Liver (tissue), 9 donors: ENCODE results near the gene TCF7L2. TPM values are rescaled to one million over a fixed set of nuclear protein-coding genes. Genes with fewer than 3 reads are reported as not detected.

ENCODE experiments used
- DNase-seq: peaks from one replicate; pipeline ENCODE4 v3.0.0-alpha.2; 2017; ENCODE audit warnings: low spot score
- H3K27ac ChIP-seq, 2 donors: one replicate each; pipeline ENCODE4 v1.7.0; 2013; ENCODE audit warnings: inconsistent platforms in 2 of 2, low read length in 2 of 2, control low read depth in 1 of 2, low read depth in 1 of 2, mild to moderate bottlenecking in 1 of 2
- H3K27me3 ChIP-seq, 4 donors: one replicate each; pipeline versions ENCODE4 v1.6.1 to v1.7.0; 2013; ENCODE audit warnings: low read length in 3 of 4, inconsistent platforms in 1 of 4, mild to moderate bottlenecking in 1 of 4, moderate library complexity in 1 of 4; ENCODE audit not compliant: control insufficient read depth in 4 of 4, insufficient read depth in 4 of 4
- H3K36me3 ChIP-seq, 4 donors: one replicate each; pipeline versions ENCODE4 v1.6.1 to v1.7.0; 2013; ENCODE audit warnings: low read length in 3 of 4, mild to moderate bottlenecking in 3 of 4, low read depth in 1 of 4, moderate library complexity in 1 of 4; ENCODE audit not compliant: control insufficient read depth in 4 of 4, insufficient read depth in 3 of 4
- H3K4me1 ChIP-seq, 4 donors: one replicate each; pipeline versions ENCODE4 v1.6.1 to v1.7.0; 2013; ENCODE audit warnings: low read length in 3 of 4, mild to moderate bottlenecking in 3 of 4, moderate library complexity in 1 of 4; ENCODE audit not compliant: control insufficient read depth in 4 of 4, insufficient read depth in 4 of 4
- H3K4me3 ChIP-seq, 3 donors: one replicate each; pipeline versions ENCODE4 v1.6.1 to v1.7.0; 2013; ENCODE audit warnings: low read length in 3 of 3, control low read depth in 1 of 3, low read depth in 1 of 3, mild to moderate bottlenecking in 1 of 3
- H3K9ac ChIP-seq, 2 donors: one replicate each; pipeline ENCODE4 v1.7.0; 2013; ENCODE audit warnings: low read length in 2 of 2, mild to moderate bottlenecking in 2 of 2, moderate library complexity in 2 of 2, control low read depth in 1 of 2, low read depth in 1 of 2
- H3K9me3 ChIP-seq, 4 donors: one replicate each; pipeline versions ENCODE4 v1.6.1 to v1.7.0; 2013; ENCODE audit warnings: low read length in 3 of 4; ENCODE audit not compliant: control insufficient read depth in 4 of 4
- ATF3 ChIP-seq: IDR thresholded peaks from 2 replicates; pipeline ENCODE4 v1.6.1; 2016; ENCODE audit warnings: antibody characterized with exemption
- CTCF ChIP-seq: fragments of 150-350 bp; IDR thresholded peaks from 2 replicates; pipeline ENCODE4 v1.5.1; 2017; ENCODE audit warnings: improper control_type of control experiment, low read depth, low read length; ENCODE audit not compliant: missing input control
- EGR1 ChIP-seq, 2 donors: IDR thresholded peaks; 2 replicates each; pipeline ENCODE4 v1.6.1; 2016 to 2018; ENCODE audit warnings: antibody characterized with exemption in 2 of 2, low read depth in 2 of 2
- FOXA1 ChIP-seq: IDR thresholded peaks from 2 replicates; pipeline ENCODE4 v1.6.1; 2016; ENCODE audit warnings: antibody characterized with exemption
- GABPA ChIP-seq, 2 donors: IDR thresholded peaks in 1 of 2; conservative IDR thresholded peaks in 1 of 2; 2 replicates each; pipeline ENCODE4 v1.6.1; 2016; ENCODE audit warnings: antibody characterized with exemption in 2 of 2, mild to moderate bottlenecking in 1 of 2, moderate library complexity in 1 of 2
- HNF4A ChIP-seq, 2 donors: conservative IDR thresholded peaks; 2 replicates each; pipeline ENCODE4 v1.6.1; 2016; ENCODE audit warnings: antibody characterized with exemption in 2 of 2, mild to moderate bottlenecking in 2 of 2
- HNF4G ChIP-seq: IDR thresholded peaks from 2 replicates; pipeline ENCODE4 v1.6.1; 2016; ENCODE audit warnings: antibody characterized with exemption
- RAD21 ChIP-seq, 2 donors: IDR thresholded peaks; 2 replicates each; pipeline ENCODE4 v1.6.1; 2016; ENCODE audit warnings: antibody characterized with exemption in 2 of 2, mild to moderate bottlenecking in 2 of 2
- RXRA ChIP-seq, 2 donors: IDR thresholded peaks; 2 replicates each; pipeline ENCODE4 v1.6.1; 2017 to 2018; ENCODE audit warnings: antibody characterized with exemption in 2 of 2, mild to moderate bottlenecking in 1 of 2
- TAF1 ChIP-seq: conservative IDR thresholded peaks from 2 replicates; pipeline ENCODE4 v1.6.1; 2016; ENCODE audit warnings: antibody characterized with exemption, mild to moderate bottlenecking
- YY1 ChIP-seq: IDR thresholded peaks from 2 replicates; pipeline ENCODE4 v1.6.1; 2016; ENCODE audit warnings: antibody characterized with exemption, mild to moderate bottlenecking
- WGBS: extraction: QIAGEN DNeasy Blood & Tissue Kit; methylation state at CpG from one replicate; pipeline ENCODE4 v1.1.7; 2013; 5-methylcytosine and 5-hydroxymethylcytosine counted together
- polyA plus RNA-seq, 2 donors: library from polyadenylated mRNA; stranded (reverse) in 1 of 2; unstranded in 1 of 2; fragments of 200-250 nt in 1 of 2; fragments of >200 nt in 1 of 2; fragmentation: Nextera tagmentation in 1 of 2; extraction: Ambion mirVana in 1 of 2; gene quantifications; one replicate each; pipeline versions ENCODE4 v1.2.1 to v1.2.3, GENCODE V29; 2013 to 2015
- total RNA-seq, 2 donors: library from RNA; depleted of rRNA; stranded (reverse); fragments of >200 nt; gene quantifications; one replicate each; pipeline ENCODE4 v1.2.3, GENCODE V29; 2014
- donor health status: healthy.
- donor health status: healthy.
- donor health status: healthy.
- donor health status: healthy.
- donor health status: healthy.

Gene TCF7L2
- total and polyA plus RNA-seq, 4 donors: 4.9 to 18.0 (median 8.3) TPM

GRCh38 chr10:113042868-113043267 is 92.8 kb downstream of the TCF7L2 start:
- peaks cover 0 to 4% (median 0%) of the 10 kb centered on the region in 4 donors for H3K4me1 ChIP-seq
- 91% methylated on average over 7 of the region's 7 CpGs for WGBS
- DNase-seq: no peak
- no peaks in the 10 kb centered on the region for H3K9me3 ChIP-seq
- no peak overlapping the region for H3K27ac ChIP-seq
- H3K27me3 ChIP-seq: no peaks in the 10 kb centered on the region
- TF ChIP-seq RXRA (IDR thresholded peaks at IDR 0.05) (no peak), FOXA1 (no peak), TAF1 (no peak), RAD21 (IDR thresholded peaks at IDR 0.05) (no peak), YY1 (no peak)
- no peak overlapping the region for H3K9ac ChIP-seq
- no peak overlapping the region for H3K4me3 ChIP-seq
- peaks cover 0 to 13% (median 4%) of the 10 kb centered on the region in 4 donors for H3K36me3 ChIP-seq

GRCh38 chr10:113044016-113044755 is 94.1 kb downstream of the TCF7L2 start:
- Histone ChIP-seq H3K9ac (no peak overlapping the region), H3K9me3 (no peaks in the 10 kb centered on the region), H3K4me1 (peaks cover 0 to 4% (median 0%) of the 10 kb centered on the region in 4 donors), H3K4me3 (no peak overlapping the region), H3K36me3 (peaks cover 0 to 13% (median 4%) of the 10 kb centered on the region in 4 donors), H3K27ac (no peak overlapping the region), H3K27me3 (no peaks in the 10 kb centered on the region)
- no peak for DNase-seq
- TF ChIP-seq RXRA (IDR thresholded peaks at IDR 0.05): no peak
- no peak for TF ChIP-seq ATF3
- no peak for TF ChIP-seq FOXA1
- 92% methylated on average over 12 of the region's 12 CpGs for WGBS

GRCh38 chr10:113045147-113046055 is 95.4 kb downstream of the TCF7L2 start:
- H3K27ac ChIP-seq: no peak overlapping the region
- H3K9me3 ChIP-seq: no peaks in the 10 kb centered on the region
- WGBS: 91% methylated on average over 10 of the region's 10 CpGs
- H3K4me3 ChIP-seq: no peak overlapping the region
- TF ChIP-seq FOXA1: no peak
- TF ChIP-seq GABPA (IDR thresholded peaks at IDR 0.05 in 1 of 2, conservative IDR thresholded peaks at IDR 0.05 in 1 of 2): no peak
- TF ChIP-seq HNF4A (conservative IDR thresholded peaks at IDR 0.05): no peak
- TF ChIP-seq HNF4G: no peak
- no peak for TF ChIP-seq CTCF
- no peak for TF ChIP-seq RAD21 (IDR thresholded peaks at IDR 0.05)
- TF ChIP-seq TAF1: no peak
- no peak for TF ChIP-seq EGR1 (IDR thresholded peaks at IDR 0.05; ENCODE audit: low read depth in 2 of 2)
- H3K27me3 ChIP-seq: no peaks in the 10 kb centered on the region
- no peak overlapping the region for H3K9ac ChIP-seq
- no peak for DNase-seq
- H3K36me3 ChIP-seq: peaks cover 0 to 12% (median 6%) of the 10 kb centered on the region in 4 donors
- peaks cover 0 to 4% (median 0%) of the 10 kb centered on the region in 4 donors for H3K4me1 ChIP-seq
